MM.1S (cell line): Measurements from ENCODE around the gene HSD11B1L.

Source experiments
- DNase-seq: peaks from one replicate; pipeline ENCODE4 v3.0.0-alpha.2; 2015
- H2AFZ ChIP-seq: fragments of 300-600 bp; sonication (generic); 2 replicates; pipeline ENCODE4 v1.6.0; 2016; ENCODE audit warnings: antibody characterized with exemption, low read length
- H3F3A ChIP-seq: fragments of 300-600 bp; sonication (generic); 2 replicates; pipeline ENCODE4 v1.6.1; 2016; ENCODE audit warnings: mild to moderate bottlenecking, antibody characterized with exemption, low read length, moderate library complexity, mixed read lengths; ENCODE audit not compliant: insufficient read depth
- H3K27ac ChIP-seq: fragments of 300-600 bp; sonication (generic); 2 replicates; pipeline ENCODE4 v1.5.1; 2016; ENCODE audit warnings: mild to moderate bottlenecking, low read length
- H3K27me3 ChIP-seq: fragments of 300-600 bp; sonication (generic); replicated peaks from 2 replicates; pipeline ENCODE4 v1.6.0; 2016; ENCODE audit warnings: low read length; ENCODE audit not compliant: insufficient read depth
- H3K36me3 ChIP-seq: fragments of 300-600 bp; sonication (generic); replicated peaks from 2 replicates; pipeline ENCODE4 v1.6.1; 2016; ENCODE audit warnings: mild to moderate bottlenecking, low read length, mixed read lengths; ENCODE audit not compliant: insufficient read depth
- H3K4me1 ChIP-seq: fragments of 300-600 bp; sonication (generic); 2 replicates; pipeline ENCODE4 v1.6.1; 2016; ENCODE audit warnings: low read length, mixed read lengths
- H3K4me2 ChIP-seq: fragments of 300-600 bp; sonication (generic); 2 replicates; pipeline ENCODE4 v1.6.0; 2016; ENCODE audit warnings: low read depth, low read length
- H3K4me3 ChIP-seq: fragments of 300-600 bp; sonication (generic); 2 replicates; pipeline ENCODE4 v1.5.1; 2016; ENCODE audit warnings: low read length, mixed read lengths
- H3K79me2 ChIP-seq: fragments of 300-600 bp; sonication (generic); 2 replicates; pipeline ENCODE4 v1.6.1; 2016; ENCODE audit warnings: mixed run types, low read length, mixed read lengths
- H3K9ac ChIP-seq: fragments of 300-600 bp; sonication (generic); 2 replicates; pipeline ENCODE4 v1.6.1; 2016; ENCODE audit warnings: low read length, mixed read lengths
- H3K9me2 ChIP-seq: fragments of 300-600 bp; sonication (generic); replicated peaks from 2 replicates; pipeline ENCODE4 v1.6.1; 2016; ENCODE audit warnings: mild to moderate bottlenecking, low read length, mixed read lengths; ENCODE audit not compliant: insufficient read depth
- H3K9me3 ChIP-seq: fragments of 300-600 bp; sonication (generic); replicated peaks from 2 replicates; pipeline ENCODE4 v1.6.1; 2016; ENCODE audit warnings: mild to moderate bottlenecking, low read length, mixed read lengths; ENCODE audit not compliant: insufficient read depth
- H4K20me1 ChIP-seq: fragments of 300-600 bp; sonication (generic); 2 replicates; pipeline ENCODE4 v1.6.1; 2016; ENCODE audit warnings: mild to moderate bottlenecking, low read length, moderate library complexity, mixed read lengths; ENCODE audit not compliant: insufficient read depth
- CTCF ChIP-seq: fragments of 300-600 bp; sonication (generic); IDR thresholded peaks from 2 replicates; pipeline ENCODE4 v1.5.1; 2016; ENCODE audit warnings: antibody characterized with exemption, low read length, mixed read lengths
- EZH2 ChIP-seq: fragments of 300-600 bp; sonication (generic); optimal IDR thresholded peaks from 2 replicates; pipeline ENCODE3; 2017; ENCODE audit warnings: low read depth, mild to moderate bottlenecking, antibody characterized with exemption, low read length, mixed read lengths
- EZH2phosphoT487 ChIP-seq: fragments of 300-600 bp; sonication (generic); IDR thresholded peaks from 2 replicates; pipeline ENCODE4 v1.6.1; 2018; ENCODE audit warnings: antibody characterized with exemption, low read length

Gene HSD11B1L

GRCh38 chr19:5681391-5682106 lies 722 bp downstream of the HSD11B1L start:
- Histone ChIP-seq H3K9ac (no peak overlapping the region), H3K9me3 (no peaks in the 10 kb centered on the region), H3K4me2 (peak overlapping the region; percentile 80), H3F3A (peaks cover 7% of the 10 kb centered on the region), H3K36me3 (no peaks in the 10 kb centered on the region), H3K27ac (no peak overlapping the region), H3K4me1 (peaks cover 11% of the 10 kb centered on the region), H4K20me1 (no peaks in the 10 kb centered on the region), H3K27me3 (peaks cover 14% of the 10 kb centered on the region), H3K79me2 (peaks cover 13% of the 10 kb centered on the region), H2AFZ (no peak overlapping the region), H3K4me3 (peak overlapping the region; percentile 95; the same call in 1 of the 2 replicates), H3K9me2 (no peaks in the 10 kb centered on the region)
- TF ChIP-seq EZH2phosphoT487: no peak
- no peak for TF ChIP-seq CTCF
- no peak for TF ChIP-seq EZH2
- peak; percentile 4 for DNase-seq

GRCh38 chr19:5682107-5682482 lies 1.3 kb downstream of the HSD11B1L start:
- Histone ChIP-seq H3K4me2 (no peak overlapping the region), H3K36me3 (no peaks in the 10 kb centered on the region), H3K4me1 (peaks cover 11% of the 10 kb centered on the region), H3K4me3 (no peak overlapping the region), H4K20me1 (no peaks in the 10 kb centered on the region), H3K27me3 (peaks cover 14% of the 10 kb centered on the region), H3K9me2 (no peaks in the 10 kb centered on the region), H3K79me2 (peaks cover 13% of the 10 kb centered on the region), H3K9ac (no peak overlapping the region), H2AFZ (no peak overlapping the region), H3K9me3 (no peaks in the 10 kb centered on the region), H3K27ac (no peak overlapping the region), H3F3A (peaks cover 7% of the 10 kb centered on the region)
- DNase-seq: peak; percentile 2
- TF ChIP-seq CTCF (no peak), EZH2phosphoT487 (no peak), EZH2 (no peak)

GRCh38 chr19:5683177-5683886 lies 2.5 kb downstream of the HSD11B1L start:
- Histone ChIP-seq H2AFZ (no peak overlapping the region), H3K36me3 (no peaks in the 10 kb centered on the region), H3K9ac (no peak overlapping the region), H4K20me1 (no peaks in the 10 kb centered on the region), H3K4me3 (no peak overlapping the region), H3K79me2 (peaks cover 13% of the 10 kb centered on the region), H3K4me1 (peaks cover 14% of the 10 kb centered on the region), H3K9me2 (no peaks in the 10 kb centered on the region), H3K4me2 (no peak overlapping the region), H3F3A (peaks cover 7% of the 10 kb centered on the region), H3K27ac (no peak overlapping the region), H3K27me3 (peaks cover 14% of the 10 kb centered on the region), H3K9me3 (no peaks in the 10 kb centered on the region)
- TF ChIP-seq EZH2 (no peak), EZH2phosphoT487 (no peak), CTCF (no peak)
- DNase-seq: peak; percentile 5
